ENCODE measurements around the gene RNF215. TPM values are rescaled to one million over a fixed set of nuclear protein-coding genes. Genes with fewer than 3 reads are reported as not detected.
A peak's percentile ranks its signal among the peaks of the same experiment; 100 is the strongest.

Gene RNF215
- total and polyA plus RNA-seq, 2 of the 13 experiments (the other 11 are each of a cell fraction or from before 2014, with no cell fraction given) = 5.3 to 6.1 TPM

- no peak for TF ChIP-seq THAP9 (CRISPR knock-in tag; IDR thresholded peaks at IDR 0.05; ENCODE audit: borderline replicate concordance)
- TF ChIP-seq ELF3 (CRISPR knock-in tag; IDR thresholded peaks at IDR 0.05) = no peak
- TF ChIP-seq TBX3 (IDR thresholded peaks at IDR 0.05; ENCODE audit: borderline replicate concordance) = no peak
- TF ChIP-seq MAFK (conservative IDR thresholded peaks at IDR 0.05 in 1 of 2, IDR thresholded peaks at IDR 0.05 in 1 of 2; ENCODE audit: low read length in 2 of 2) = no peak
- TF ChIP-seq PCBP2 (optimal IDR thresholded peaks at IDR 0.05; ENCODE audit: low read depth, low read length, poor library complexity, severe bottlenecking) = no peak
- no peak for TF ChIP-seq ZNF317 (CRISPR knock-in tag; IDR thresholded peaks at IDR 0.05)
- TF ChIP-seq RFX3 (CRISPR knock-in tag; IDR thresholded peaks at IDR 0.05) = no peak
- TF ChIP-seq HMG20A (CRISPR knock-in tag; IDR thresholded peaks at IDR 0.05; ENCODE audit: borderline replicate concordance) = no peak
- TF ChIP-seq ZFX (CRISPR knock-in tag; IDR thresholded peaks at IDR 0.05; ENCODE audit: low read depth) = peak; percentile 27; the same call in 1 of the 2 replicates
- TF ChIP-seq SOX13 (IDR thresholded peaks at IDR 0.05) = no peak
- TF ChIP-seq SOX13 (CRISPR knock-in tag; conservative IDR thresholded peaks at IDR 0.05 in 1 of 2, IDR thresholded peaks at IDR 0.05 in 1 of 2) = peak in 1 of 2 experiments; percentile 44; a peak in 1 of 4 replicates
- TF ChIP-seq ZNF280B (CRISPR knock-in tag; IDR thresholded peaks at IDR 0.05; ENCODE audit: borderline replicate concordance) = no peak
- no peak for TF ChIP-seq ZHX2 (IDR thresholded peaks at IDR 0.05; ENCODE audit: low read depth)
- no peak for TF ChIP-seq ZHX2 (CRISPR knock-in tag; IDR thresholded peaks at IDR 0.05; ENCODE audit: borderline replicate concordance)
- no peak for TF ChIP-seq NR2F1 (CRISPR knock-in tag; IDR thresholded peaks at IDR 0.05)
- 0 out of 2 replicates have a peak, but pooled peaks have one; percentile 29 for TF ChIP-seq ZSCAN9 (CRISPR knock-in tag; IDR thresholded peaks at IDR 0.05; ENCODE audit: borderline replicate concordance)
- TF ChIP-seq XBP1 (CRISPR knock-in tag; IDR thresholded peaks at IDR 0.05) = no peak
- TF ChIP-seq IRF2 (CRISPR knock-in tag; IDR thresholded peaks at IDR 0.05) = peak; percentile 6; the same call in 1 of the 2 replicates
Measured at GRCh38 chr22:30421695-30422480, 34.7 kb upstream of the RNF215 start (continued).
